ENCODE results near the gene RAB7B. TPM values are rescaled to one million over a fixed set of nuclear protein-coding genes. Genes with fewer than 3 reads are reported as not detected.

RAB7B gene
- total and polyA plus RNA-seq, 12 donors: 0.17 to 3.5 (median 0.82) TPM

DNA sequence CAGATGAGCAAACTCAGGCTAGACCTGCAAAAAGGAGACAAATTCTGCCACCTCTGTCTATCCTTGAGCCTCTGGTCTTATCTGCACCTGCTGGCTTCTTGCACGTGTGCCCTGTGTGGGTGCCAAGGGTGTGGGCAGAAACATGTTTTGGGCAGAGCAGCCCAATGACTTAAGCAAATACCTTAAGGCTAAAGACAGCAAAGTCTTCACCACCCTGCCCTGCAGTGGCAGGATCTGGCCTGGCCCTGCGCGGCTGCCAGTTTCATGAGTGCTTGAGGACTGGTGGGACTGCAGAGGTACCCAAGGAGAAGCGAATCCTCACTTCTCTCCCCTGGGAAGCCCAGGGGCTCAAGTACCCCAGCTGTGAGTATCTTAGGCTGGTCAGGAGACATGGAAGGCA, 56.2 kb downstream of the RAB7B start:
- 71 to 80% (median 76%) methylated on average over 2 to 4 of the region's 4 CpGs for WGBS, 4 donors
- TF ChIP-seq, protein P1, sequence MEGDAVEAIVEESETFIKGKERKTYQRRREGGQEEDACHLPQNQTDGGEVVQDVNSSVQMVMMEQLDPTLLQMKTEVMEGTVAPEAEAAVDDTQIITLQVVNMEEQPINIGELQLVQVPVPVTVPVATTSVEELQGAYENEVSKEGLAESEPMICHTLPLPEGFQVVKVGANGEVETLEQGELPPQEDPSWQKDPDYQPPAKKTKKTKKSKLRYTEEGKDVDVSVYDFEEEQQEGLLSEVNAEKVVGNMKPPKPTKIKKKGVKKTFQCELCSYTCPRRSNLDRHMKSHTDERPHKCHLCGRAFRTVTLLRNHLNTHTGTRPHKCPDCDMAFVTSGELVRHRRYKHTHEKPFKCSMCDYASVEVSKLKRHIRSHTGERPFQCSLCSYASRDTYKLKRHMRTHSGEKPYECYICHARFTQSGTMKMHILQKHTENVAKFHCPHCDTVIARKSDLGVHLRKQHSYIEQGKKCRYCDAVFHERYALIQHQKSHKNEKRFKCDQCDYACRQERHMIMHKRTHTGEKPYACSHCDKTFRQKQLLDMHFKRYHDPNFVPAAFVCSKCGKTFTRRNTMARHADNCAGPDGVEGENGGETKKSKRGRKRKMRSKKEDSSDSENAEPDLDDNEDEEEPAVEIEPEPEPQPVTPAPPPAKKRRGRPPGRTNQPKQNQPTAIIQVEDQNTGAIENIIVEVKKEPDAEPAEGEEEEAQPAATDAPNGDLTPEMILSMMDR (IDR thresholded peaks at IDR 0.05): no peak
- TF ChIP-seq POLR2A (IDR thresholded peaks at IDR 0.05): no peak
- H3K27ac ChIP-seq: no peak overlapping the region
- peaks cover 7% of the 10 kb centered on the region for H3K27me3 ChIP-seq
- intact Hi-C loops (cut with DNase I): no loop called here
- DNase-seq: no peak
- H3K9me3 ChIP-seq (replicated peaks in 1 of 3): no peaks in the 10 kb centered on the region
- no peak overlapping the region for H3K4me3 ChIP-seq
- H3K36me3 ChIP-seq (replicated peaks in 1 of 2): no peaks in the 10 kb centered on the region
- no peaks in the 10 kb centered on the region for H3K4me1 ChIP-seq (replicated peaks in 1 of 2)

GRCh38 chr1:205945069-205945468, 58.1 kb downstream of the RAB7B start:
- 53 to 74% (median 70%) methylated on average over 3 of the region's 3 CpGs for WGBS, 4 donors
- TF ChIP-seq, protein P1 (IDR thresholded peaks at IDR 0.05): no peak
- TF ChIP-seq POLR2A (IDR thresholded peaks at IDR 0.05): no peak

DNA sequence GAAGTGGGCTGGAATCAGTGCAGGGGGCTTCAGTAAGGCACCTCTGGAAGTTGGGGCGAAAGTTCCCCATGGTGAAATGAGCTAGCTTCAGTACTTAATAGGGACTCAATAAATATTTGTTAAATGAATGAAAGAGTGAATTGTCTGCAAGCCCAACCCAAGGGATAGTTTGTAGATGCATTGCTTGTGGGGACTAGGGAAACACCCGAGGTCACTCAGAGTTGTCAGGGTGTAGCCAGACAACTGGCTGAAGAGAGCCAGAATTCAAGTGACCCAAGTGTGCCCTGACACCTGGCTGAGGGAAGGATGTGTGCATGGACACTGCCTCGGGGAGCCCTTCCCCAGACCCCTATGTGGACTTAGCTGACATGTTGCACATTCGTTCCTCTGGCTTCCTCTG, 58.7 kb downstream of the RAB7B start:
- 65 to 67% (median 65%) methylated on average over 4 of the region's 4 CpGs for WGBS, 4 donors
- no peak for DNase-seq
- Histone ChIP-seq H3K27me3 (peaks cover 7% of the 10 kb centered on the region), H3K4me1 (replicated peaks in 1 of 2) (no peaks in the 10 kb centered on the region), H3K36me3 (replicated peaks in 1 of 2) (no peaks in the 10 kb centered on the region), H3K27ac (no peak overlapping the region), H3K4me3 (no peak overlapping the region), H3K9me3 (replicated peaks in 1 of 3) (no peaks in the 10 kb centered on the region)
- no peak for TF ChIP-seq POLR2A (IDR thresholded peaks at IDR 0.05)
- TF ChIP-seq, protein P1 (IDR thresholded peaks at IDR 0.05): no peak
- intact Hi-C loops (cut with DNase I): no loop called here

More at GRCh38 chr1:205945069-205945468, 58.1 kb downstream of the RAB7B start:
- Histone ChIP-seq H3K27me3 (peaks cover 7% of the 10 kb centered on the region), H3K36me3 (replicated peaks in 1 of 2) (no peaks in the 10 kb centered on the region), H3K9me3 (replicated peaks in 1 of 3) (no peaks in the 10 kb centered on the region), H3K4me3 (no peak overlapping the region), H3K4me1 (replicated peaks in 1 of 2) (no peaks in the 10 kb centered on the region), H3K27ac (no peak overlapping the region)
- no peak for DNase-seq
- intact Hi-C loops (cut with DNase I): no loop called here

DNA sequence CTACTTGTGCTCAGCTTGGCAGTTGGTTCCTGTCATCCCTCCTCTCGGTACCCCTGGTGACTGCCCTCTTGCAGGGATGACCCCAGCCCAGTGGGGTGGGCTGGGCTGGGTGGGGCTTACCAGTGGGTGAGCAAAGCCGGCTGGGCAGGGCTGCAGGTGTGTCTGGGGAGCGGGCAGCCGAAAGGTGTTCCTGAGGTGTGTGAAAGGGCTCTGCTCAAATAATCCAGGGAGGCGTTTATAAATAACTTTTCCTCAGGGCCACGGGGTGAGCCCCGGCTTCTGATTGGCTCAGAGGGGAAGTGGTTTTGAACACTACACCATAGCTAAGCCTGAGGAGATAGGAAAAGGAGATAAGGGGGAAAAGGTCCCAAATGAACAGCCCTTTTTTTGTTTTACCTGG, 60.0 kb downstream of the RAB7B start, which contains the start of gene SLC26A9:
Gene SLC26A9 (minus strand): TSS at position 212 of the 400 bp plus-strand sequence. CDS start 7,636 bp downstream, outside the sequence.
- DNase-seq: no peak
- 43 to 59% (median 55%) methylated on average over 4 to 7 of the region's 7 CpGs for WGBS, 4 donors

More for the DNA sequence above, 60.0 kb downstream of the RAB7B start, which contains the start of gene SLC26A9:
- TF ChIP-seq POLR2A (IDR thresholded peaks at IDR 0.05): no peak
- TF ChIP-seq, protein P1 (IDR thresholded peaks at IDR 0.05): no peak
- Histone ChIP-seq H3K4me1 (replicated peaks in 1 of 2) (no peaks in the 10 kb centered on the region), H3K4me3 (no peak within 1 kb of the TSS), H3K36me3 (replicated peaks in 1 of 2) (no peaks in the 10 kb centered on the region), H3K9me3 (replicated peaks in 1 of 3) (no peaks in the 10 kb centered on the region), H3K27me3 (peaks cover 7% of the 10 kb centered on the region), H3K27ac (no peak within 1 kb of the TSS)
- intact Hi-C loops (cut with DNase I): no loop called here
